ENCODE data around the gene PTBP3.
"Not testable (repeated sequence)": the region's sequence is repeated elsewhere in the genome, so short reads cannot be mapped to it uniquely, and the experiment has no call there.

The PTBP3 gene

GRCh38 chr9:112271466-112272098 is 61.8 kb downstream of the PTBP3 start:
- DNase-seq (ENCODE audit: low spot score) = no peak
- no peak for TF ChIP-seq CTCF (IDR thresholded peaks at IDR 0.05)
- H3K4me3 ChIP-seq = no peak overlapping the region
- no peak overlapping the region for H3K27ac ChIP-seq

DNA sequence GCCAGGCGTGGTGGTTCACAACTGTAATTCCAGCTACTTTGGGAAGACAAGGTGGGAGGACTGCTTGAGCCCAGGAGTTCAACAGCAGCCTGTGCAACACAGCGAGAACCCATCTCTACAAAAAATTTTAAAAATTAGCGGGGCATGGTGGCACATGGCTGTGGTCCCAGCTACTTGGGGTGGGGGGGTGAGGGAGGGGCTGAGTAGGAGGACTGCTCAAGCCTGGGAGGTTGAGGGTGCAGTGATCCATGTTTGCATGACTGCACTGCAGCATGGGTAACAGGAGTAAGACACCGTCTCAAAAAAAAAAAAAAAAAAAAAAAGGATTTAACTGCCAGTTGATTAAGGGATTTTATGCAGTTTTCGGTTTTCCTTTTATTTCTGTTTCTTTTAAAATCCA is 65.0 kb downstream of the PTBP3 start:
- no peak overlapping the region for H3K27ac ChIP-seq
- no peak for DNase-seq (ENCODE audit: low spot score)
- no peak for TF ChIP-seq CTCF (IDR thresholded peaks at IDR 0.05)
- no peak overlapping the region for H3K4me3 ChIP-seq

DNA sequence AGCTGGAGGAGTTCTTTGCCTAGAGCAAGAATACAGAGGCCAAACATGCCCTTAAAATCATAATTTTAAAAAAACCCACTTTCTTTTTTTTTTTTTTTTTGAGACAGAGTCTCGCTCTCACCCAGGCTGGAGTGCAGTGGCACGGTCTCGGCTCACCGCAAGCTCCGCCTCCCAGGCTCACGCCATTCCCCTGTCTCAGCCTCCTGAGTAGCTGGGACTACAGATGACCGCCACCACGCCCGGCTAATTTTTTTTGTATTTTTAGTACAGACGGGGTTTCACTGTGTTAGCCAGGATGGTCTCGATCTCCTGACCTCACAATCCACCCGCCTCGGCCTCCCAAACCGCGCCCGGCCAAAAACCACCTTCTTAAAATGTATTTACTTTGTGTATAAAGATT is 66.3 kb downstream of the PTBP3 start:
- not testable (repeated sequence) for H3K27ac ChIP-seq; H3K4me3 ChIP-seq; DNase-seq (ENCODE audit: low spot score)

DNA sequence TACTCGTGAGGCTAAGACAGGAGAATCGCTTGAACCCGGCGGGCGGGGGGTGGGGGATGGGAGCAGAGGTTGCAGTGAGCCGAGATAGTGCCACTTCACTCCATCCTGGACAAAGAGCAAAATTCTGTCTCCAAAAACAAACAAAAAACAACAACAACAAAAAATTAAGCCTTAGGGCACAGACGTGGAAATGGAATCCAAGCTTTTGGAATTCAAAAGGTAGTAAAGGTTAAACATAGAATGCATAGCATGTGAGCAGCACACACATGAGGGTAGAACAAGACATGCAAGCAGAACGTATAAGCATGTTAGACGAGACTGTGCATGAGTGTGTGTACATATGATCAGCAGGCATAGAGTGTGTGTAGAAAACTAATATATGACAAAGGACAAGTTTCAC is 68.0 kb downstream of the PTBP3 start:
- no peak for DNase-seq (ENCODE audit: low spot score)
- Histone ChIP-seq H3K4me3 (no peak overlapping the region), H3K27ac (no peak overlapping the region)
- no peak for TF ChIP-seq CTCF (IDR thresholded peaks at IDR 0.05)

GRCh38 chr9:112262577-112262976 is 70.8 kb downstream of the PTBP3 start:
- no peak overlapping the region for H3K27ac ChIP-seq
- no peak for TF ChIP-seq CTCF (IDR thresholded peaks at IDR 0.05)
- DNase-seq (ENCODE audit: low spot score) = no peak
- no peak overlapping the region for H3K4me3 ChIP-seq

GRCh38 chr9:112261133-112261532 is 72.3 kb downstream of the PTBP3 start:
- H3K4me3 ChIP-seq = no peak overlapping the region
- no peak for DNase-seq (ENCODE audit: low spot score)
- no peak overlapping the region for H3K27ac ChIP-seq
- TF ChIP-seq CTCF (IDR thresholded peaks at IDR 0.05) = no peak

- Histone ChIP-seq H3K4me3 (no peak overlapping the region), H3K27ac (no peak overlapping the region)
- no peak for DNase-seq (ENCODE audit: low spot score)
- no peak for TF ChIP-seq CTCF (IDR thresholded peaks at IDR 0.05)
Observed at GRCh38 chr9:112258106-112258505, 75.3 kb downstream of the PTBP3 start.

- DNase-seq (ENCODE audit: low spot score) = no peak
- no peak overlapping the region for H3K27ac ChIP-seq
- TF ChIP-seq CTCF (IDR thresholded peaks at IDR 0.05) = no peak
- no peak overlapping the region for H3K4me3 ChIP-seq
Observed at GRCh38 chr9:112252194-112252593, 81.2 kb downstream of the PTBP3 start.

All from coronary artery (tissue), 2 donors.